GM19099 (cell line): ENCODE measurements around the gene USP1.

Experiments
- POLR2A ChIP-seq: IDR thresholded peaks from 3 replicates; pipeline ENCODE4 v1.6.1; 2011; ENCODE audit warnings: low read depth; ENCODE audit not compliant: insufficient read length; ENCODE audit errors: extremely low read depth

The USP1 gene

GRCh38 chr1:62438163-62438562 is 1.3 kb downstream of the USP1 start:
- TF ChIP-seq POLR2A: no peak

GRCh38 chr1:62439652-62440371 is 3.0 kb downstream of the USP1 start:
- TF ChIP-seq POLR2A: no peak

- TF ChIP-seq POLR2A: no peak
Observed at GRCh38 chr1:62444701-62445100, 7.9 kb downstream of the USP1 start.

- TF ChIP-seq POLR2A: no peak
Observed at GRCh38 chr1:62448221-62448933, 11.5 kb downstream of the USP1 start.

GRCh38 chr1:62450301-62450700 is 13.5 kb downstream of the USP1 start:
- no peak for TF ChIP-seq POLR2A

- no peak for TF ChIP-seq POLR2A
Observed at GRCh38 chr1:62452951-62453350, 16.1 kb downstream of the USP1 start.

- no peak for TF ChIP-seq POLR2A
Observed at GRCh38 chr1:62457955-62458354, 21.1 kb downstream of the USP1 start.

- no peak for TF ChIP-seq POLR2A
Observed at GRCh38 chr1:62462370-62462769, 25.5 kb downstream of the USP1 start.

- TF ChIP-seq POLR2A: no peak
Observed at GRCh38 chr1:62467092-62467491, 30.2 kb downstream of the USP1 start.

GRCh38 chr1:62476525-62477219 is 39.8 kb downstream of the USP1 start:
- no peak for TF ChIP-seq POLR2A

- no peak for TF ChIP-seq POLR2A
Observed at GRCh38 chr1:62481681-62482080, 44.8 kb downstream of the USP1 start.

GRCh38 chr1:62484824-62485468 is 48.1 kb downstream of the USP1 start:
- no peak for TF ChIP-seq POLR2A

GRCh38 chr1:62487956-62488355 is 51.1 kb downstream of the USP1 start:
- no peak for TF ChIP-seq POLR2A

- TF ChIP-seq POLR2A: no peak
Observed at GRCh38 chr1:62492521-62492920, 55.7 kb downstream of the USP1 start.

- TF ChIP-seq POLR2A: no peak
Observed at GRCh38 chr1:62493656-62494055, 56.8 kb downstream of the USP1 start.
